Adipose tissue (tissue), 3 donors: ENCODE data around the gene KCNJ15. TPM values are rescaled to one million over a fixed set of nuclear protein-coding genes. Genes with fewer than 3 reads are reported as not detected.

ENCODE experiments used
- H3K27ac ChIP-seq: one replicate; pipeline ENCODE4 v1.5.1; 2013; ENCODE audit warnings: low read depth, low read length
- WGBS, 3 donors: extraction: QIAGEN DNeasy Blood & Tissue Kit; methylation state at CpG; one replicate each; pipeline ENCODE4 v1.1.7; 2013; 5-methylcytosine and 5-hydroxymethylcytosine counted together
- polyA plus RNA-seq, 3 donors: library from polyadenylated mRNA; stranded (reverse); fragments of 200-250 nt; gene quantifications; one replicate each; pipeline ENCODE4 v1.2.3, GENCODE V29; 2013
- donor health status: healthy with polysubstance abuse.
- donor health status: Bipolar disorder and iron deficiency.
- donor health status: healthy.

Gene KCNJ15
- polyA plus RNA-seq, 3 donors, result 2.9 to 8.5 (median 6.6) TPM

DNA sequence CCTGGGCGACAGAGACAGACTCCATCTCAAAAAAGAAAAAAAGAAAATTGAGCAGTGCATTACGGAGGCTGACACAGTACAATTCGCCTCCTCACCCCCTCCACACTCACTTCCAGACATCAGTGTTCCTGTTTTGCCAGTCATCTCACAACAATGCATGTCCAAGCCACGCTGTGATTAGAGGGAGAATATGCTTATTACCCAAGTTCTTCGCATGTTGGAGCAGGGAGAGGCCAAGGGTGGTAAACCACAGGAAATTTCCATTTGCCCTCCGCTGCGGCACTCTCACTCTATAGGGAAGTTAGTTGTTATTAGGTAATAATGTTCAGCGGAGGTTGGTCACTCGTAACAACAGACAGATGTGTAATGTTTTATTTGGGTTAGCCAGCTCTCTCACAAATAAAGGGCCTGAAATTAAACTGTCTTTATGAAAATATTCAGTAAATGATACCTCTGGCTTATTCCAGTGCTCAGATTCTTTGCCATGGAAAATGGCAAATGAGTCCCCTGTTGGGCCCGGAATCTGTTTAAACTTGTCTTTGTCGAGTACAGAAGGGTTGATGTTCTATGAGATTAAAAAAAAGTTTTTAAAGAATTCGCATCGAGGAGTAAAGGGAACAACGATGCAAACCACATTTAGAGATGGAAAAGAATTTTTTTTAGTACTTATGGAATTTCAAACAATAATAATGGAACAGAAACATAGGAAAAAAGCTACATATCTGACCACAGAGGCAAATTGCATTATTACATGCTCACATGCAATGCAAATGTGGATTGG is 33.1 kb downstream of the KCNJ15 start:
- no peak overlapping the region for H3K27ac ChIP-seq
- WGBS, 3 donors, result 62 to 82% (median 65%) methylated on average over 14 of the region's 14 CpGs

DNA sequence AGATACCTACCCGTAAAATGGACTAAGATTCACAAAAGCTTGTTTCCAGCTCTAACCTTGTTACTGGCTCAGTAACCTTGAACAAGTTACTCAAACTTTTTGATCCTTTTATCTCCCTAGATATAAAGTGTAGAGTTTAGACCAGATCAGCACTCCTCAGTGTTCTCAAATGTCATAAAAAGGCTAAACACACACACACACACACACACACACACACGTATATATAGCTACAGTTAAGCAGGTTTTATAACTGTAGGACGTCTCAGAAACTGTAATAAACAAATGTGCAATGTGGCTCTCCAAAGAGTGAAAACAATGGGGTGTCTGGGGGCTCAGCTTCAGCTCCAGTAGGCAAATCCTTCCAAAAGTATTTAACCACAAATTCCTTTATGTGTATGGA is 34.0 kb downstream of the KCNJ15 start:
- WGBS, 3 donors, result 32 to 49% (median 46%) methylated on average over 3 of the region's 3 CpGs
- H3K27ac ChIP-seq, result no peak overlapping the region

DNA sequence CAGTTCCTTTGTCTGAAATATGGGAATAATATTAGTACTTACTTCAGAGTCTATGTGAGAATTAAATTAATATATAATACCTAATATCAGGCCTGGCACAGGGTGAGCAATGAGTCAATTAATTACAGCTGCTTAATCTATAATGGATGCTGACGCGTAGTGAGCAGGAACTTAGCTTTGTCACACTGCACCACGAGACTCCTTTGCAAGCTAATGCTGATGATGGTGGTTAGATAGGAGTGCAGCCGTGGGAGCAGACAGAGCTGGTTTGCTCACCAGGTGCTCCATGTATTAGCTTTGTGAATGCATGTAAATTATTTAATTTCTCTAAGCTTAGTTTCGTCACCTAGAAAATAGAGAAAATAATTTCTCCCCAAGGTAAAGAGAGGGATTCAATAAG is 35.1 kb downstream of the KCNJ15 start:
- 73 to 88% (median 86%) methylated on average over 5 of the region's 5 CpGs for WGBS, 3 donors
- no peak overlapping the region for H3K27ac ChIP-seq

DNA sequence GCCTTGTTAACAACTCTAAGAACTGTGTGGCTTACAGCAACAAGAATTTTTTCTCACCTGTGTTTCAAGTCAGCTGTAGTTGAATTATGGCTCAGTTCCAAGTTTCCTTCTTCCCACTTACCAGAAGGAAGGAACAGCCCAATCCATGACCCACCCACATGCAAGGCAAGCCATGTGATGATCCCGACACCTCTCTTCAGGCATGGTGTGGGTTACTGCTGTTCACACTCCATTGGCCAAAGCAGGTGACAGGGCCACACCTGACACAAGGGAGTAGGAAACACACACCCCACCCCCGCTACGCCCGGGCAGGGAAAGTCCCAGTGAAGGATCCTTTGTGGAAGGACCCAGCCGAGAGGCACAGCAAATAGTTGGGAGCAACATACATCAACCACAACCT is 36.3 kb downstream of the KCNJ15 start:
- 85 to 91% (median 86%) methylated on average over 5 of the region's 5 CpGs for WGBS, 3 donors
- no peak overlapping the region for H3K27ac ChIP-seq

DNA sequence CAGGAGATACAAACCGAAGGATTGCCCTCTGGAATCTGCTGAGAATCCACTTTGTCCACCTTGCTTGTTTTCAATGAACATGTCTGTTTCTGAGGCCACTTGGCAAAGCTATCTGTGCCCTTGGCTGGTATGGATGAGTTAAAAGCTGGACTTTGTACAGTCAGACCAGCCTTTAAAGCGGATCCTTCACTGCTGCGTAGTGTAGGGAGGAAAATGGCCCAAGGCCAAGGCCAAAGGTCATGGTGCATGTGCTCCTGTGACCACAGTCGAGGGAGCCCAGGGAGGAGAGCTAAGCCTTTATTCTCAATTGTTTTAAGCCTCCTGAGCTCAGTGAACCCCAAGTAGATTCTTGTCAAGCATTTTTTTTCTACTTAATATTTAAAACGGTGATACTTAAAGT is 37.0 kb downstream of the KCNJ15 start:
- no peak overlapping the region for H3K27ac ChIP-seq
- WGBS, 3 donors, result 27 to 43% (median 42%) methylated on average over 5 of the region's 5 CpGs

DNA sequence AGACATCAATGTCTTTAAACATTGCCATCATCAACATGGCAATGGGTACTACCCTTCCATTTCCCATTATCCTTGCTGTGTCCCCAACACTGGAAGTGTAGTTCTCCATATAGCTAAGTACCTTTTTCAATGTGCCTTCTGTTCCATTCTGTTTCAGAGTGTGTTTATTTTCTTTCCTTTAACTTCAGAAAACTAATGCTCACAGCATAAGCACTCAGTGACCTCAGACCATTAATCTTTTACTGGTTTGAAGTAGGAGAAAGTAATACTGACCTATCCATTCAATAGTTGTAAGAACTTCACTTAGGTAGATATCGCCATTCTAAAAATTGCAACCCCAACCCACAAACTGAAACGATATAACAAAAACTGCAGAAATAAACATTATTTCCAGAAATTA is 37.8 kb downstream of the KCNJ15 start:
- no peak overlapping the region for H3K27ac ChIP-seq
- 89 to 95% (median 93%) methylated on average over 2 of the region's 2 CpGs for WGBS, 3 donors

DNA sequence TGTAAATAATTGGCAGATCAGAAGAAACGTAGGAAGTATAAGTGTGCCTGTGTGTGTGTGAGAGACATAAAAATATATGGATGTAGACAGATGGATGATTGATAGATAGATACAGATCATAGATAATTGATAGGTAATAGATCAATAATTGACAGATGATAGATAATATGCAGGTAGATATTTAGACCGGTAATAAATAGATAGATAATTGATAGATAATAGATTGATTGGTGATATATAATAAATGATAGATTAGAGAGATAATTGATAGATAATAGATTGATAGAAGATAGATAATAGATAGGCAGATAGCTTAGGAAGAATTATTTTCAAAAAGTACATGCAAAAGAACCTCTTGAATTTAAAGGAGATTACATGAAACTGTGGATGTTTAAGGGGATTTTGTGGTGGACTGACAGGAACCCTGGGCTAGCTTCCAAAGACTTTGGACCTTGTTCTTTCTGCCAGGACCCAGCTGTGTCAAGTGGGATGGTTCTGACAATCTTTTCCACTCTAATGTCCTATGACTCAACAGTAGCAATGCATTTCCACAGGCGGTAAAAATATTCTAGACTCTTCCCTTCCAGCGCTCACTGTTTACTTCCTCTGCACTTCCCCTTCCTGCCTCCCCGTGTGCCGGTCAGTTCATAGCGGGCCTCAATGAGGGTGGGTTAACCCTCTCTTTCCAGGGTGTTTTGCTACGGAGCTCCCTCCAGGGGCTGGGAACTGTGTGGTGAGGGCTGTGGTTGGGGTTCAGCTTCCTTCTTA is 39.4 kb downstream of the KCNJ15 start:
- H3K27ac ChIP-seq, result no peak overlapping the region
- WGBS, 3 donors, result 32 to 37% (median 37%) methylated on average over 8 of the region's 8 CpGs

DNA sequence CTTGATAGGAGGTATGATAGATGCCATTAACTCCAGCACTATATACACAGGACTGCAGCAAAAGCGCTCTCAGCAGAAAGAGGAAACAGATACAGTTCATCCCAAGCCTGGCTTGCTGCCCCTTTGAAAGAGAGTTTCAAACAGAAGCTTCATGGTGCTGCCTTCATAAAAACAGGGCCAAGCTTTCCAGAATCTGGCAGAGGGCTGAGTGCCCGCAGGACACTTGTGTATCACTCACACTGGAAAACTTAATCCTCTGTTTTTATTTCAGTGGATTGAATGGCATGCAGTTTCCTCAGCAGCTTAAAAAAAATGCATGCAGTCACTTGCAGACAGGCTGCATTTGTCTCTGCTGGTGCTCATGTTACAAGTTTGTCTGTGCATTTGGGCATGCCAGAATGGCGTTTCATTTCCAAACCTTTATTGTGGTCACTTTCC is 40.4 kb downstream of the KCNJ15 start:
- 34 to 48% (median 40%) methylated on average over 3 of the region's 3 CpGs for WGBS, 3 donors
- H3K27ac ChIP-seq, result no peak overlapping the region

DNA sequence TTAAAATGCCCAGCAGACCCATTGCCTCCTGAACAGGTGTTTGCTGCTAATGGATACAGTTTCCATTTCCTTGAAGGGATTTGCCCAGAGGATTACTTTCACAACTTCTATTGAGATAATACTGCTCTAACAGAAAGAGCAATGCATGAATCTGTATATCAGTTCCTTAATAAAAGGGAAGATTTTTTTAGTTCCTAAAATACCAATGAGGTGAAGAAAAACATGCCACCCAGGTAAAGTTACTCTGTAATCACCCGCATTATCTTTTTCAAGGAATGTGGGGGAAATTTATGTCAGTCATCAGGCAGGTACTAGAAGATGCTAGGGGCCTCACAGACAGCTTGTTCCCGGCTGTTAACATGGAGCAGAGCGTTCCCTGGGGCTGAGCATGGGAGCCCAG is 41.1 kb downstream of the KCNJ15 start:
- H3K27ac ChIP-seq, result no peak overlapping the region
- 69 to 92% (median 89%) methylated on average over 3 of the region's 3 CpGs for WGBS, 3 donors

DNA sequence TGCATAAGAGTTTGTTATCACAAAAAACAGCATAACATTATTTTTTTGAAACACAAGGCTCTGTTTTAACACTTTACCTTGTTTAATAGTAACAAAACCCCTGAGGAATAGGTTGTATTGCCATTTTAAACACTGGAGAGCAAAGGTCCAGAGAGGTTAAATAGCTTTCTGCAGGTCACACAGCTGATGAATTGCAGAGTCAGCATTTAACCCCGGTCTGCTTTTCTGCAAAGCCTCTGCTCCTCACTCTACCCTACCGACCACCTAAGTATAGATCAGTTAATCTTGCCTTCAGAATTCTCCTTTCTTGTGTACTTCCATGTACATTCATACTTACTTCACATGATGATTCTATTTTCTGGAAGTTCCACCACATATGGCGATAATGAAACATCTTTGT is 42.0 kb downstream of the KCNJ15 start:
- WGBS, 3 donors, result 83 to 88% (median 84%) methylated on average over 3 of the region's 3 CpGs
- H3K27ac ChIP-seq, result no peak overlapping the region

DNA sequence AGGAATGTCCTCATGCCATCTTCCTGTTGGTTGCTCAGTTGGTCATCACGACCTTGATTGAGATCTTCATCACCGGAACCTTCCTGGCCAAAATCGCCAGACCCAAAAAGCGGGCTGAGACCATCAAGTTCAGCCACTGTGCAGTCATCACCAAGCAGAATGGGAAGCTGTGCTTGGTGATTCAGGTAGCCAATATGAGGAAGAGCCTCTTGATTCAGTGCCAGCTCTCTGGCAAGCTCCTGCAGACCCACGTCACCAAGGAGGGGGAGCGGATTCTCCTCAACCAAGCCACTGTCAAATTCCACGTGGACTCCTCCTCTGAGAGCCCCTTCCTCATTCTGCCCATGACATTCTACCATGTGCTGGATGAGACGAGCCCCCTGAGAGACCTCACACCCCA is 42.9 kb downstream of the KCNJ15 start:
- H3K27ac ChIP-seq, result no peak overlapping the region
- 74 to 90% (median 85%) methylated on average over 8 of the region's 8 CpGs for WGBS, 3 donors

DNA sequence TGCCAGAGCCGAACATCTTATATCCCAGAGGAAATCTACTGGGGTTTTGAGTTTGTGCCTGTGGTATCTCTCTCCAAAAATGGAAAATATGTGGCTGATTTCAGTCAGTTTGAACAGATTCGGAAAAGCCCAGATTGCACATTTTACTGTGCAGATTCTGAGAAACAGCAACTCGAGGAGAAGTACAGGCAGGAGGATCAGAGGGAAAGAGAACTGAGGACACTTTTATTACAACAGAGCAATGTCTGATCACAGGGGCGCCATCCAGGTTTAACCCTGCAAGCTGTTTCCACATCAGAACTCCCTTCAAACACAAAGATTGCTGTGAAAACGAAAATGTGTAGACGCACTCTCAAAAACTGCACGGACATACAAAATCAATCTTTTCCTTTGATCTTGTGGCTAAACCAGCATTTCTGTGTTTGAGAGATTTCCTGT is 43.4 kb downstream of the KCNJ15 start:
- H3K27ac ChIP-seq, result no peak overlapping the region
- WGBS, 3 donors, result 32 to 45% (median 44%) methylated on average over 7 of the region's 7 CpGs

DNA sequence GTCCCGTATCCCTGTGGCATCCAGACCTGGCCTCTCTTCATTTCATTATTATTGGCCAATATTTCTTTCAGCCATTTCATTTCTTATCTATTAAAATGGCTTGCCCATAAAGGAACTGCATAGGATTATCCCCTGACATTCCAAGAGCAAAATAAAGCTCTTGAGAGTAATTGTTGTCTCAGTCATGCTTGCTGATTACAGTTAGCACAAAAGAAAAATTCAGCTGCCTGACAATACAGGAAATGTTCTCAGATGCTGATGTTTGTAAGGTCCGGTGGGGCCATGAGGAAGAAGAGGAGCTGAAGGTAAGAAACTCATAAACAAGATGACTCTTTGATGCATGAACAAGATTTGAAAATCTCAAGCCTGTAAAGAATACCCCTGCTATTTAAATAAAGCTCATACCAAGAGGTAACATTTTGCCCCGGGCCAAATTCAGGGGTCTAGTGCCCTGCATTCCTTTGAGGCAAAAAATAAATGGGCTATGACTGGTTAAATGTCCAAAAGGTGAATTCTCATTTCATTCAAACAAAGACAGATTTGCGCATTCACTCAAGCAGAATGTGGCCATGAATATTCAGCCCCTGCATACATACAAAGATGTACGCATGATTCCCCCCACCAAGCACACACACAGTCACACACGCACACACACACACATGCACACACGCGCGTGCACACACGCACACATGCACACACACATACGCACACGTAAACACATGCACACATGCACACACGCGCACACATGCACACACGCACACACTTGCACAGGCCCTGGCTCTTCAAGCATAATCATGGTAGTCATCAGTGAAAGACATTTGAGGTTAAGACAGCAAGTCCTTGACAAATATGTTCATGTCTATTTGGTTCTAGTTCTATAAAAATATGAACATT is 44.8 kb downstream of the KCNJ15 start:
- 85 to 88% (median 88%) methylated on average over 15 of the region's 15 CpGs for WGBS, 3 donors
- no peak overlapping the region for H3K27ac ChIP-seq

DNA sequence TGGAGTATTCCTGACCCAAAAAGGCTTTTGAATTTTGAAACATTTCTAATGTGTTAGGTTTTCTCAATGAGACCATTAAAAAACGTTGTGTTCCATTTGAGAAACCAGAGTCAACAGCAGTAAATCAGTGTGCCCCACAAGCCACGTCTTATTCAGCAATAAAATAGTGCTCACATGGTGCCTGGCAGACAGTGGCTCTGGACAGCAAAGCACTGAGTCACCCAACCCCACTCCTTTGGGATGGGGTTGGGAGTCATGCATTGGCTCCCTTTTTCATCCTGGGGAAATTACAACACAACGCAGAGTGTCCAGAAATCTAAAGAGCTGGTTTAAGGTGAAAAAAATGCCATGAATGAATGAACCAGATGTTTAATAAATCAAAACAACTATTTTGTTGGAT is 46.5 kb downstream of the KCNJ15 start:
- WGBS, 3 donors, result 55 to 68% (median 55%) methylated on average over 3 of the region's 3 CpGs
- no peak overlapping the region for H3K27ac ChIP-seq

DNA sequence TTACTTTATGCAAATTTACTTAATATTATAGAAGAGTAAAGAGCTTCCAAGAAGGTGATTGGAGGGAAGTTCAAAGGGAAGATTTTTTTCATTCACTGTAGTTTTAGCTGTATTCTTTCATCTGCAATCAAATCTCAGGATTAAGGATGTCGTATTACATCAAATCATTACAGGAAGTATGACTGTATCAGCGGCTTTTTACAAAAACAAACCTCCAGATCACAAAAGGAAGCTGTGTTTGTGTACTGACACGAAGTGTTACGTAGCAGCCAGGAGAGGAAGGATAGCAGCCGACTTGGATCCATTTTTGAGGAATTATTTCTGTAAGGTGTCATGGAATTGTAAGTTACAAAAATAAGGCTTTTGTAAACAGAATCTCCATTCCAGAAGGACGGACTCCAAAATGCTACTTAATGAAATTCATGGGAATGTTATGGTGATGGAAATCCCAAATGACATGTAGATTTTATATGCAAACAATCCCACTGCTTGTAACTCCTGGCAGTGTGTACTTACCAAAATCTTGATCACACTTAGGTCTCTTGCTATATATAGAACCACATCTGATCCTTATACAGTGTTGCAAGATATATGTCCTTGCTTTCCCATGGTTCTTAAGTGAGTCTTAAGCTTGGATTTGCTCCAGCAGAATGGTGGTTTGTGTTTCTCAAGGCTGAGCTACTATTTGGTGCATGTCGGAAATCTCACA is 49.8 kb downstream of the KCNJ15 start:
- no peak overlapping the region for H3K27ac ChIP-seq
- WGBS, 3 donors, result 26 to 43% (median 28%) methylated on average over 7 of the region's 7 CpGs

DNA sequence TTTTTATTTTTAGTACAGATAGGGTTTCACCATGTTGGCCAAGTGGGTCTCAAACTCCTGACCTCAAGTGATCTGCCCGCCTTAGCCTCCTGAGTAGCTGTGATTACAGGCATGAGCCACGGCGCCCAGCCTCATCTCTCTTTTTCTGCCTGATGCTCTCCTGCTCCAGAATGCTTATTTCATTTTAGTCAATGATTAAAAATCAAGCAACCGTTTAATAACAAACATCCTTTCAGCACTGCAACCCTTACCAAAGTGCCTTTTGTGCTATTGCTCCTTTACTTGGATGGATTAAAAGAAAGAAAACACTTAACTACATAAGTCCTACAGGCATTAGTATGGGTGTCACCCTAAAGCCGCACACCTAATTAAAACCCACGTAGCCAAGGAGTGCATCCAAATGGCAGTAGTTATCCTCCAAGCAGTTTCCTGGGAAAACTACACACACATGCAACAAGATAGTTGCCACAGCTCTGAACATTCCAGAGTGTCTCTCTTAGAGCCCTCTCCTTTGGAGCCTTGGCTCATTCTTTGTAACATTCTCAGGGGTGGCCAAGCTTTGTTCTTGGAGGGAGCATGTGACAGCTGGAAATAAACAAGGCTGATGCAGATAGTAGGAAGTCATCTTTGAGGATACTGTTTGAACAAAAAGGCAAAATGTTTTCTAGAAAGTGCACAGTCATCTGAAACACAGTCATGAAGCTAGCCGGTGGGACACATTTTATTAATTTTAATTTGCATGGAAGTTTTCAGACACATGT is 51.2 kb downstream of the KCNJ15 start:
- H3K27ac ChIP-seq, result no peak overlapping the region
- WGBS, 3 donors, result 49 to 88% (median 81%) methylated on average over 7 of the region's 7 CpGs

DNA sequence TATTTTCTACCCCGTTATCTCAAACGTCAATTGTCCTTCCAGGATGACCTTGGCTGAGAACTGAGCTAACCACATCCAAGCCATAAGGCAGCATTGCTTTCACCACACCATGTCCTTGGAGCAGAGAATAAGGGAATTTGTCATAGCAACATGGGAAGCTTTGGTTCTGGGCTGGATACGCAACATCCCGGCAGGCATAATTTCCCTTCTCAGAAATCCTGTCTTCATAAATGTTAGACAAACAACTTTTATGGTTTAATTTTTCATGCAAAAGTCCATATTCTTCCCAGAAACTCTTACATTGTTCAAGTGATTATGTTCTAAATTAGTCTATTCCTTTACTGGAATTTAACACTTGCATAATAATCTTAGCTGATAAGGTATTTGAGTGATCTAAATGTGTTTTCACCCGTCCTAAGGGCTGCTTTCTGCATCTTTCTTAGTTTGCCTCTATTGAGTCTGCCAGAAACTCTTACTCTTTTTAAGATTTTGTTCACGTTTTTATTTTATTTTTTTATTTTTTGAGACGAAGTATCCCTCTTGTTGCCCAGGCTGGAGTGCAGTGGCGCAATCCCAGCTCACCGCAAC is 51.8 kb downstream of the KCNJ15 start:
- no peak overlapping the region for H3K27ac ChIP-seq
- 44 to 63% (median 59%) methylated on average over 9 of the region's 9 CpGs for WGBS, 3 donors
